B cell (primary cell): ENCODE data around the gene EGFL7. TPM values are rescaled to one million over a fixed set of nuclear protein-coding genes. Genes with fewer than 3 reads are reported as not detected.

Experiments used
- ATAC-seq: fragments of 200-7000 bp; cut with Tn5 transposase; one replicate; pipeline ENCODE4 v1.10.0; 2021; ENCODE audit warnings: low read depth, mild to moderate bottlenecking, moderate number of reproducible peaks, moderate library complexity
- CTCF ChIA-PET: fragments of 350-600 bp; sonication (Branson Sonifier 250); formaldehyde crosslinking; loops from one replicate; lab custom pipeline; 2021; ENCODE audit warnings: antibody characterized with exemption, inconsistent platforms; lab: Charles Lee
- POLR2A ChIA-PET: fragments of 350-600 bp; sonication (Branson Sonifier 250); formaldehyde crosslinking; loops from one replicate; lab custom pipeline; 2021; ENCODE audit warnings: antibody characterized with exemption; lab: Charles Lee
- DNase-seq: peaks from one replicate; pipeline ENCODE4 v3.0.0; 2013
- H2AFZ ChIP-seq: 2 replicates; pipeline ENCODE4 v1.6.1; 2012; ENCODE audit warnings: mild to moderate bottlenecking, low read depth, low read length; ENCODE audit not compliant: insufficient read depth, poor library complexity, severe bottlenecking
- H3K27ac ChIP-seq, 2 donors: 1 replicate in 1 of 2; 2 replicates in 1 of 2; pipeline ENCODE4 v1.5.1; 2012 to 2013; ENCODE audit warnings: low read length in 2 of 2, mild to moderate bottlenecking in 2 of 2, moderate library complexity in 1 of 2
- H3K27me3 ChIP-seq, 4 experiments: fragments of 200-600 bp in 1 of 4; sonication (generic) in 1 of 4; replicated peaks in 1 of 4; 1 replicate in 2 of 4; 2 replicates in 2 of 4; pipeline versions ENCODE4 v1.6.1 to v1.7.0; 2013 to 2016; ENCODE audit warnings: low read length in 3 of 4, mild to moderate bottlenecking in 2 of 4, mixed read lengths in 1 of 4, moderate library complexity in 1 of 4; ENCODE audit not compliant: insufficient read depth in 4 of 4, control insufficient read depth in 3 of 4; ENCODE audit errors: control extremely low read depth in 1 of 4
- H3K36me3 ChIP-seq, 2 experiments: replicated peaks in 1 of 2; 1 replicate in 1 of 2; 2 replicates in 1 of 2; pipeline versions ENCODE4 v1.6.1 to v1.7.1; 2013; ENCODE audit warnings: low read length in 1 of 2; ENCODE audit not compliant: insufficient read depth in 2 of 2, control insufficient read depth in 1 of 2; ENCODE audit errors: control extremely low read depth in 1 of 2, extremely low read depth in 1 of 2
- H3K4me1 ChIP-seq, 2 donors: fragments of 200-600 bp in 1 of 2; sonication (generic) in 1 of 2; 1 replicate in 1 of 2; 2 replicates in 1 of 2; pipeline versions ENCODE4 v1.5.1 to v1.6.1; 2013 to 2017; ENCODE audit warnings: low read length in 2 of 2; ENCODE audit not compliant: control insufficient read depth in 2 of 2, insufficient read depth in 2 of 2
- H3K4me2 ChIP-seq: replicated peaks from 2 replicates; pipeline ENCODE3; 2012; ENCODE audit warnings: mild to moderate bottlenecking, low read depth, low read length; ENCODE audit not compliant: poor library complexity, severe bottlenecking
- H3K4me3 ChIP-seq, 5 experiments: fragments of 200-600 bp in 1 of 5; sonication (generic) in 1 of 5; 1 replicate in 3 of 5; 2 replicates in 2 of 5; pipeline versions ENCODE4 v1.5.1 to v1.7.0; 2011 to 2016; ENCODE audit warnings: low read length in 4 of 5, mild to moderate bottlenecking in 4 of 5, low read depth in 2 of 5, control low read depth in 1 of 5, moderate library complexity in 1 of 5; ENCODE audit not compliant: insufficient read depth in 1 of 5; ENCODE audit errors: control extremely low read depth in 1 of 5, extremely low read depth in 1 of 5
- H3K79me2 ChIP-seq: fragments of 200-600 bp; sonication (generic); one replicate; pipeline ENCODE4 v1.6.0; 2016; ENCODE audit warnings: low read length; ENCODE audit not compliant: control insufficient read depth, insufficient read depth
- H3K9ac ChIP-seq: fragments of 200-600 bp; sonication (generic); 2 replicates; pipeline ENCODE4 v1.6.1; 2017; ENCODE audit warnings: mild to moderate bottlenecking, low read length, moderate library complexity
- H3K9me3 ChIP-seq, 3 donors: one replicate each; pipeline versions ENCODE4 v1.6.1 to v1.7.1; 2013; ENCODE audit warnings: low read length in 2 of 3; ENCODE audit not compliant: control insufficient read depth in 2 of 3, insufficient read depth in 1 of 3; ENCODE audit errors: control extremely low read depth in 1 of 3
- H4K20me1 ChIP-seq: 2 replicates; pipeline ENCODE4 v1.6.0; 2012; ENCODE audit warnings: mild to moderate bottlenecking, low read length; ENCODE audit not compliant: insufficient read depth, control insufficient read depth, poor library complexity, severe bottlenecking
- H3K27ac Mint-ChIP-seq: one replicate; pipeline ENCODE4 v1.8.0; 2021; ENCODE audit warnings: mixed read lengths
- H3K27me3 Mint-ChIP-seq: one replicate; pipeline ENCODE4 v1.8.0; 2021; ENCODE audit warnings: mixed read lengths
- H3K4me1 Mint-ChIP-seq: one replicate; pipeline ENCODE4 v1.8.0; 2021; ENCODE audit warnings: mixed read lengths
- H3K4me3 Mint-ChIP-seq: one replicate; pipeline ENCODE4 v1.8.0; 2021; ENCODE audit warnings: mixed read lengths
- H3K9me3 Mint-ChIP-seq: one replicate; pipeline ENCODE4 v1.8.0; 2022; ENCODE audit warnings: mixed read lengths; ENCODE audit not compliant: insufficient read depth
- CTCF ChIP-seq: fragments of 200-600 bp; IDR thresholded peaks from one replicate; pipeline ENCODE4 v1.8.0; 2022; ENCODE audit warnings: antibody characterized with exemption, mild to moderate bottlenecking
- EZH2 ChIP-seq: IDR thresholded peaks from 2 replicates; pipeline ENCODE4 v1.6.1; 2012; ENCODE audit warnings: borderline replicate concordance, low read depth, mild to moderate bottlenecking, moderate library complexity, low read length; ENCODE audit not compliant: insufficient read depth, poor library complexity, severe bottlenecking
- WGBS: methylation state at CpG from one replicate; pipeline ENCODE4 v1.1.5; 2013; ENCODE audit warnings: missing lambda C conversion rate; ENCODE audit not compliant: insufficient coverage; 5-methylcytosine and 5-hydroxymethylcytosine counted together
- intact Hi-C: fragments of 100-400 bp; cut with micrococcal nuclease; formaldehyde crosslinking; loops from one replicate; pipeline ENCODE4 v1.10.0; 2022
- polyA plus RNA-seq: library from polyadenylated mRNA; depleted of rRNA; stranded (reverse); fragments of >200 nt; gene quantifications from 2 replicates; pipeline ENCODE4 v1.2.3, GENCODE V29; 2012
- total RNA-seq, 2 donors: library from RNA; stranded (reverse); fragments of 120-200 nt in 1 of 2; gene quantifications; 1 replicate in 1 of 2; 2 replicates in 1 of 2; pipeline versions ENCODE4 v1.2.3 to v1.2.4, GENCODE V29; 2013 to 2022

The EGFL7 gene
- total and polyA plus RNA-seq, 2 donors (not counting 1 experiment from before 2014, with no cell fraction given): 0.34 TPM; not detected in 1

GRCh38 chr9:136623842-136624183 is 38.9 kb upstream of the EGFL7 start:
- whole genome bisulfite sequencing: 63% methylated on average over 13 of the region's 13 CpGs
- H3K4me3 Mint-ChIP-seq: no peak overlapping the region
- no peak for DNase-seq

More at GRCh38 chr9:136623842-136624183, 38.9 kb upstream of the EGFL7 start:
- Histone ChIP-seq H3K4me1 (peaks cover 29 to 40% of the 10 kb centered on the region in 2 donors), H3K9ac (no peak overlapping the region), H3K79me2 (no peaks in the 10 kb centered on the region), H2AFZ (no peak overlapping the region), H3K36me3 (no peaks in the 10 kb centered on the region), H3K4me3 (no peak overlapping the region), H3K4me2 (no peak overlapping the region), H4K20me1 (no peaks in the 10 kb centered on the region), H3K9me3 (peaks cover 0 to 1% (median 0%) of the 10 kb centered on the region in 3 donors), H3K27me3 (peaks cover 0 to 34% (median 2%) of the 10 kb centered on the region in 4 experiments), H3K27ac (no peak overlapping the region)
- Mint-ChIP-seq H3K4me1 (peaks cover 21% of the 10 kb centered on the region), H3K27me3 (peaks cover 12% of the 10 kb centered on the region), H3K9me3 (no peaks in the 10 kb centered on the region), H3K27ac (no peak overlapping the region)
- ChIA-PET POLR2A (no interaction called here), CTCF (interaction anchor here (7.3 kb wide), 1 partner anchor 136 kb away, joined by 153 read pairs; no protein-coding TSS in a partner anchor)
- no peak for ATAC-seq
- no peak for TF ChIP-seq CTCF
- no peak for TF ChIP-seq EZH2
- intact Hi-C loops: no loop called here
